LNCaP clone FGC (cell line): ENCODE measurements around the gene MEGF11.
"Not testable (repeated sequence)": the region's sequence is repeated elsewhere in the genome, so short reads cannot be mapped to it uniquely, and the experiment has no call there.

ENCODE experiments used
- DNase-seq: peaks from one replicate; pipeline ENCODE4 v3.0.0-alpha.2; 2011; ENCODE audit warnings: low read depth
- H3K4me3 ChIP-seq: 2 replicates; pipeline ENCODE4 v1.5.1; 2011; ENCODE audit warnings: mild to moderate bottlenecking, low read depth, low read length, control low read depth
- CTCF ChIP-seq: IDR thresholded peaks from 2 replicates; pipeline ENCODE4 v1.5.1; 2012; ENCODE audit warnings: mild to moderate bottlenecking; ENCODE audit not compliant: control insufficient read depth, insufficient read depth; ENCODE audit errors: extremely low read depth

MEGF11 gene

GRCh38 chr15:66006986-66007385 is 246.6 kb downstream of the MEGF11 start:
- no peak for DNase-seq
- no peak for TF ChIP-seq CTCF
- H3K4me3 ChIP-seq = no peak overlapping the region

GRCh38 chr15:66004618-66005262 is 248.8 kb downstream of the MEGF11 start:
- H3K4me3 ChIP-seq = no peak overlapping the region
- TF ChIP-seq CTCF = no peak
- DNase-seq = peak; percentile 19

- H3K4me3 ChIP-seq, DNase-seq: not testable (repeated sequence)
These were observed 250.4 kb downstream of the MEGF11 start for GRCh38 chr15:66003129-66003528.

GRCh38 chr15:66001717-66002426 is 251.7 kb downstream of the MEGF11 start:
- TF ChIP-seq CTCF = no peak
- H3K4me3 ChIP-seq = no peak overlapping the region
- DNase-seq = no peak

- H3K4me3 ChIP-seq = no peak overlapping the region
- DNase-seq = no peak
- no peak for TF ChIP-seq CTCF
These were observed 252.5 kb downstream of the MEGF11 start for GRCh38 chr15:66001042-66001441.

GRCh38 chr15:65998486-65998885 is 255.1 kb downstream of the MEGF11 start:
- TF ChIP-seq CTCF = no peak
- H3K4me3 ChIP-seq = no peak overlapping the region

GRCh38 chr15:65996901-65997300 is 256.6 kb downstream of the MEGF11 start:
- no peak for DNase-seq

More at GRCh38 chr15:65998486-65998885, 255.1 kb downstream of the MEGF11 start:
- no peak for DNase-seq

More at GRCh38 chr15:65996901-65997300, 256.6 kb downstream of the MEGF11 start:
- no peak for TF ChIP-seq CTCF
- no peak overlapping the region for H3K4me3 ChIP-seq
